Activated CD8-positive, alpha-beta T cell treated with anti-CD3 and anti-CD28 coated beads, Interleukin-2, amount 10 ng/mL, durations not matched to agents 7 days and 5 days (primary cell): ENCODE results near the gene LRCH1. TPM values are rescaled to one million over a fixed set of nuclear protein-coding genes. Genes with fewer than 3 reads are reported as not detected.
"Not testable (repeated sequence)": the region's sequence is repeated elsewhere in the genome, so short reads cannot be mapped to it uniquely, and the experiment has no call there.

Source experiments
- ATAC-seq: fragments of 150-1000 bp; cut with Tn5 transposase; one replicate; pipeline ENCODE4 v1.10.0; 2021; ENCODE audit warnings: moderate library complexity
- CTCF ChIA-PET: fragments of 350-600 bp; sonication (Branson Sonifier 250); formaldehyde crosslinking; loops from one replicate; lab custom pipeline; 2021; ENCODE audit warnings: antibody characterized with exemption; lab: Charles Lee
- POLR2A ChIA-PET: fragments of 350-600 bp; sonication (Branson Sonifier 250); formaldehyde crosslinking; loops from one replicate; lab custom pipeline; 2021; ENCODE audit warnings: antibody characterized with exemption; lab: Charles Lee
- DNase-seq: peaks from one replicate; pipeline ENCODE4 v3.0.0-alpha.2; 2020
- H3K27ac Mint-ChIP-seq: one replicate; pipeline ENCODE4 v1.8.0; 2021; ENCODE audit warnings: mild to moderate bottlenecking, mixed read lengths
- H3K27me3 Mint-ChIP-seq: one replicate; pipeline ENCODE4 v1.8.0; 2021; ENCODE audit warnings: low read depth, mixed read lengths
- H3K36me3 Mint-ChIP-seq: one replicate; pipeline ENCODE4 v1.8.0; 2021; ENCODE audit warnings: low read depth, mixed read lengths
- H3K4me1 Mint-ChIP-seq: one replicate; pipeline ENCODE4 v1.8.0; 2021; ENCODE audit warnings: low read depth, mixed read lengths
- H3K4me3 Mint-ChIP-seq: one replicate; pipeline ENCODE4 v1.8.0; 2021; ENCODE audit warnings: mild to moderate bottlenecking, mixed read lengths
- H3K9me3 Mint-ChIP-seq: one replicate; pipeline ENCODE4 v1.8.0; 2022; ENCODE audit warnings: mixed read lengths; ENCODE audit not compliant: insufficient read depth
- total RNA-seq, 2 experiments: library from RNA; stranded (reverse); gene quantifications; one replicate each; pipeline ENCODE4 v1.2.3, GENCODE V29; 2021

LRCH1 gene
- total RNA-seq, 2 experiments from 2014 or later = 15.3 to 18.0 TPM

DNA sequence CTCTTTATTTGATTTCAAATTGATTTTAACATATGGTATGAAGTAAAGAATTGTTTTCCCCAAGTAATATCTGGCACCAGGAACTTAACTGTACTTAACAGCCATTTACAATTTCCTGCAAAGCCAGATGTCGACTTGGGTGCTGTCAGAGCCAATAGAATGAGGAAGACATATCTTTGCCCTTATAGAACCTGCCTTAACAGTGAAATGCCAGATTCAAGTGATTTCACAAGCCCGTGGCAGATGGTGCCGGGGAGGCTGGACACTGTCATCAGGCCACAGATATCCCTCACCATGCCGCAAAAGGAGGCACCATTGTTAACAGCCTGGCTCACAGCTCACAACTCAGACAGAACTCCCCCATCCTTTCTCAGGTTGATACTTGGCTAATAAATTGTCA lies 195.3 kb downstream of the LRCH1 start:
- Mint-ChIP-seq H3K4me3 (no peak overlapping the region), H3K4me1 (peaks cover 38% of the 10 kb centered on the region), H3K36me3 (peaks cover 65% of the 10 kb centered on the region), H3K9me3 (no peaks in the 10 kb centered on the region), H3K27me3 (no peaks in the 10 kb centered on the region), H3K27ac (no peak overlapping the region)
- ATAC-seq = no peak
- POLR2A ChIA-PET = no interaction called here
- CTCF ChIA-PET = interaction anchor here (0.6 kb wide), 1 partner anchor 106 kb away, joined by 3 read pairs; no protein-coding TSS in a partner anchor
- DNase-seq = no peak

- CTCF ChIA-PET = interaction anchor here (1.1 to 2.2 kb wide), 2 partner anchors 198 to 258 kb away, joined by 3 to 12 read pairs; no protein-coding TSS in a partner anchor
- H3K27me3 Mint-ChIP-seq = no peaks in the 10 kb centered on the region
- POLR2A ChIA-PET = no interaction called here
- H3K4me1 Mint-ChIP-seq = peaks cover 52% of the 10 kb centered on the region
- H3K9me3 Mint-ChIP-seq = no peaks in the 10 kb centered on the region
- peak overlapping the region; percentile 48 for H3K27ac Mint-ChIP-seq
- H3K36me3 Mint-ChIP-seq = peaks cover 63% of the 10 kb centered on the region
- ATAC-seq (no peak), DNase-seq (no peak)
- H3K4me3 Mint-ChIP-seq = no peak overlapping the region
These were observed 197.0 kb downstream of the LRCH1 start for GRCh38 chr13:46749951-46750350.

- peak overlapping the region; percentile 39 for H3K4me3 Mint-ChIP-seq
- CTCF ChIA-PET = interaction anchor here (0.7 to 2.2 kb wide), 8 partner anchors 12 to 221 kb away, joined by 3 to 12 read pairs (median 3); no protein-coding TSS in a partner anchor
- H3K4me1 Mint-ChIP-seq = peaks cover 52% of the 10 kb centered on the region
- DNase-seq (peak; percentile 86), ATAC-seq (peak; percentile 98)
- no peaks in the 10 kb centered on the region for H3K9me3 Mint-ChIP-seq
- POLR2A ChIA-PET = interaction anchor here (0.8 kb wide), 1 partner anchor 26 kb away, joined by 3 read pairs; no protein-coding TSS in a partner anchor
- peaks cover 2% of the 10 kb centered on the region for H3K27me3 Mint-ChIP-seq
- H3K36me3 Mint-ChIP-seq = peaks cover 47% of the 10 kb centered on the region
- peak overlapping the region; percentile 88 for H3K27ac Mint-ChIP-seq
These were observed 199.1 kb downstream of the LRCH1 start for GRCh38 chr13:46751811-46752635.

DNA sequence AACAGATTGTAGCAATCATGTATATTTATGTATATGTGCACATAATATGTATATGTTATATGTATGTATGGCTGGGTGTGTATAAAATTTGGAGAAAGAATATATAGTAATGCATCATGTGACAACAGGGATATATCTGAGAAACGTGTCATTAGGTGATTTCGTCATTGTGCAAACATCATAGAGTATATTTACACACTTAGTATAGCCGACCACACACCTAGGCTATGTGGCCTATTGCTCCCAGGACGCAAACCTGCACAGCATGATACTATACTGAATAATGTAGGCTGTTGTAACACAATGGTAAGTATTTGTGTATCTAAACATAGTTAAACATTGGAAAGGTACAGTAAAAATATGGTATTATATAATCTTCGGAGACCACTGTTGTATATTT lies 200.2 kb downstream of the LRCH1 start:
- CTCF ChIA-PET = interaction anchor here (0.9 to 1.9 kb wide), 2 partner anchors 201 kb away, joined by 3 to 6 read pairs; no protein-coding TSS in a partner anchor
- peak overlapping the region; percentile 63 for H3K27ac Mint-ChIP-seq
- H3K9me3 Mint-ChIP-seq = no peaks in the 10 kb centered on the region
- DNase-seq = no peak
- ATAC-seq = no peak
- peaks cover 58% of the 10 kb centered on the region for H3K4me1 Mint-ChIP-seq
- no peak overlapping the region for H3K4me3 Mint-ChIP-seq
- H3K36me3 Mint-ChIP-seq = peaks cover 38% of the 10 kb centered on the region
- POLR2A ChIA-PET = no interaction called here
- H3K27me3 Mint-ChIP-seq = peaks cover 2% of the 10 kb centered on the region

- ATAC-seq = no peak
- CTCF ChIA-PET = interaction anchor here (0.8 to 1.9 kb wide), 5 partner anchors 12 to 202 kb away, joined by 3 to 6 read pairs (median 3); no protein-coding TSS in a partner anchor
- Mint-ChIP-seq H3K4me3 (no peak overlapping the region), H3K36me3 (peaks cover 30% of the 10 kb centered on the region), H3K27ac (peak overlapping the region; percentile 23), H3K4me1 (peaks cover 58% of the 10 kb centered on the region), H3K9me3 (no peaks in the 10 kb centered on the region), H3K27me3 (peaks cover 2% of the 10 kb centered on the region)
- POLR2A ChIA-PET = no interaction called here
- no peak for DNase-seq
These were observed 200.9 kb downstream of the LRCH1 start for GRCh38 chr13:46753917-46754316.

DNA sequence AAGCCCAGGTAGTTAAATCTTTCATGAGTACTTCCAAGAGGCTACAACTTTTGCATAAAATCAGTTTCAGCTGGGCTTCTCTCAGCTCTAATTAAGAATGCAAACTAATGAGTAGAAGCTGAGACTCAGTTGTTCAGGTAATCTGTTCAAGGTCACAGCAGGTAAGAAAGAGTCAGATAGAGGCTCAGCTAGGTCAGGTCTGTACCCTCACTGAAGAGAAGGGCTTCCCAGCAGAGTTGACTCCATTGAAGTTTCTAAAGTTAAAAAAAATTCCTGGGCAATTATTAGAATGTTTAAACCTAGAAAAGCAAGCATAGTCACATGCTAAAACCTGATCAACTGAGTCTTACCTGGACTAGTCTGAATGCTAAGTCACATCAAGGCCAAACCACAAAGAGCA lies 201.8 kb downstream of the LRCH1 start:
- peaks cover 26% of the 10 kb centered on the region for H3K36me3 Mint-ChIP-seq
- ATAC-seq = no peak
- peaks cover 54% of the 10 kb centered on the region for H3K4me1 Mint-ChIP-seq
- H3K27ac Mint-ChIP-seq = no peak overlapping the region
- no peak for DNase-seq
- POLR2A ChIA-PET = no interaction called here
- peaks cover 2% of the 10 kb centered on the region for H3K27me3 Mint-ChIP-seq
- no peaks in the 10 kb centered on the region for H3K9me3 Mint-ChIP-seq
- CTCF ChIA-PET = interaction anchor here (1.0 to 1.9 kb wide), 3 partner anchors 17 to 203 kb away, joined by 3 to 6 read pairs (median 4); no protein-coding TSS in a partner anchor
- H3K4me3 Mint-ChIP-seq = no peak overlapping the region

DNA sequence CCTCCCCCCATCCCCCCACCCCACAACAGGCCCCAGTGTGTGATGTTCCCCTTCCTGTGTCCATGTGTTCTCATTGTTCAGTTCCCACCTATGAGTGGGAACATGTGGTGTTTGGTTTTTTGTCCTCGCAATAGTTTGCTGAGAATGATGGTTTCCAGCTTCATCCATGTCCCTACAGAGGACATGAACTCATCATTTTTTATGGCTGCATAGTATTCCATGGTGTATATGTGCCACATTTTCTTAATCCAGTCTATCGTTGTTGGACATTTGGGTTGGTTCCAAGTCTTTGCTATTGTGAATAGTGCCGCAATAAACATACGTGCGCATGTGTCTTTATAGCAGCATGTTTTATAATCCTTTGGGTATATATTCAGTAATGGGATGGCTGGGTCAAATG lies 202.5 kb downstream of the LRCH1 start:
- ATAC-seq, DNase-seq, H3K27me3 Mint-ChIP-seq, H3K9me3 Mint-ChIP-seq, H3K4me3 Mint-ChIP-seq, H3K27ac Mint-ChIP-seq, POLR2A ChIA-PET, CTCF ChIA-PET: not testable (repeated sequence)
- Mint-ChIP-seq H3K4me1 (peaks cover 47% of the 10 kb centered on the region), H3K36me3 (peaks cover 20% of the 10 kb centered on the region)

DNA sequence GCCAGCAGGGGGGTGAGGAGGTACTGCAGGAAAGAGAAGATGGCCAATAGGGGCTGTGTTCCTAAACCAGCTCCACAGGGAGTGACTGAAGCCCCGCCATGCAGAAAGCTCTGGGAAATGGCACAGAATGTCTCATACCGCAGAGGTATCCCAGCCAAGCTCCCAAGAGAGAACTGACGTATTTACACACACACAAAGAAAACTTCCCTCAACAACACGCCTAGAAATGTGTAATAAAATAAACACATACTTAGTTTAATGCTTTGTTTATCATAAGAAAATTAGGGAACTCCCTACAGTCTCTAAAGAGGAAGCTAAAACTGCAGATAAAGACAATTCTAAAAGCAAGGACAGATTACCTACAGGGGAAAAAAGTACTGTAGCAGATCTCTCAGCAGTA lies 204.0 kb downstream of the LRCH1 start:
- DNase-seq (no peak), ATAC-seq (no peak)
- Mint-ChIP-seq H3K36me3 (peaks cover 12% of the 10 kb centered on the region), H3K27me3 (peaks cover 2% of the 10 kb centered on the region), H3K9me3 (no peaks in the 10 kb centered on the region), H3K4me3 (no peak overlapping the region), H3K27ac (no peak overlapping the region), H3K4me1 (peaks cover 34% of the 10 kb centered on the region)
- ChIA-PET CTCF (no interaction called here), POLR2A (no interaction called here)

DNA sequence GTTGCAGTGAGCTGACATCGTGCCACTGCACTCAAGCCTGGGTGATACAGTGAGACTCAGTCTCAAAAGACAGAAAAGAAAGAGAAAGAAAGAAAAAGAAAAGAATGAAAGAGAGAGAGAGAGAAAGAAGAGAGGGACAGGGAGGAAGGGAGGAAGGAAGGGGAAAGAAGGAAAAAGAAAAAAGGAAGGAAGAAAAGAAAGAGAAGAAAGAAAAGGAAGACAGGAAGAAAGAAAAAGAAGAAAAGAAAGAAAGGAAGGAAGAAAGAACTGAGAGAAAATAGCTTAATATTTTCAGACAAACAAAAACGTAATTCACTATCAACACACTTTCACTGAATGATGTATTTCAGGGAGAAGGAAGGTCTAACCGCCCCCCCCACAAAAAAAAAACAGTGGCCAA lies 204.7 kb downstream of the LRCH1 start:
- ChIA-PET POLR2A (no interaction called here), CTCF (no interaction called here)
- Mint-ChIP-seq H3K4me1 (peaks cover 28% of the 10 kb centered on the region), H3K36me3 (peaks cover 9% of the 10 kb centered on the region), H3K9me3 (no peaks in the 10 kb centered on the region), H3K27me3 (peaks cover 2% of the 10 kb centered on the region), H3K4me3 (no peak overlapping the region), H3K27ac (no peak overlapping the region)
- no peak for DNase-seq
- no peak for ATAC-seq

- peaks cover 8% of the 10 kb centered on the region for H3K4me1 Mint-ChIP-seq
- ChIA-PET CTCF (no interaction called here), POLR2A (no interaction called here)
- no peak overlapping the region for H3K4me3 Mint-ChIP-seq
- H3K9me3 Mint-ChIP-seq = no peaks in the 10 kb centered on the region
- DNase-seq (no peak), ATAC-seq (no peak)
- peaks cover 2% of the 10 kb centered on the region for H3K27me3 Mint-ChIP-seq
- H3K36me3 Mint-ChIP-seq = no peaks in the 10 kb centered on the region
- no peak overlapping the region for H3K27ac Mint-ChIP-seq
These were observed 206.9 kb downstream of the LRCH1 start for GRCh38 chr13:46759846-46760245.

DNA sequence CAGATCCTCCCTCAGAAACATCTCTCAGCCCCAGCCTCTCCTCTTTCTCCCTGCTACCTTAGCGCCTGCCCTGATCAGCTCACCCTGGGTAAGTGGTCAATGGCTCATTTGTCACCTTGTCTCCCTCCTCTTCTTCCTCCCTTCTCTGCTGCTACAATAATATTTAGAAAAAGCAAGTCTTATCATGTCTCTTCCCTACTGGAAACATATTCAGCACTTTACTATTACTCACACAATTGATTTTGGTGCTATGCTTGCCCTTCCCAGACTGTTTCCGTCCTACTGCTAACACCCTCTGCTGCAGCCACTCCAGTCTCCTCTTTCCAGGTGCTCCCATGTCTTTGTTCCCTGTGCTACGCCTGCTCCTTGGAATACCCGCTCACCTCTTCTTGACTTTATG lies 208.2 kb downstream of the LRCH1 start:
- Mint-ChIP-seq H3K27me3 (peaks cover 2% of the 10 kb centered on the region), H3K27ac (no peak overlapping the region), H3K4me3 (no peak overlapping the region), H3K36me3 (no peaks in the 10 kb centered on the region), H3K4me1 (peaks cover 8% of the 10 kb centered on the region), H3K9me3 (no peaks in the 10 kb centered on the region)
- DNase-seq (no peak), ATAC-seq (no peak)
- ChIA-PET POLR2A (no interaction called here), CTCF (no interaction called here)

GRCh38 chr13:46761866-46762265 lies 208.9 kb downstream of the LRCH1 start:
- Mint-ChIP-seq H3K9me3 (no peaks in the 10 kb centered on the region), H3K4me1 (peaks cover 8% of the 10 kb centered on the region), H3K27me3 (peaks cover under 1% of the 10 kb centered on the region), H3K36me3 (no peaks in the 10 kb centered on the region), H3K4me3 (no peak overlapping the region), H3K27ac (no peak overlapping the region)
- ATAC-seq (no peak), DNase-seq (no peak)
- POLR2A ChIA-PET = no interaction called here
- CTCF ChIA-PET = interaction anchor here (1.4 kb wide), 1 partner anchor 9 kb away, joined by 3 read pairs; no protein-coding TSS in a partner anchor
